H9 (cell line): Measurements from ENCODE around the gene MAP7. TPM values are rescaled to one million over a fixed set of nuclear protein-coding genes. Genes with fewer than 3 reads are reported as not detected.

Experiments used
- DNase-seq: peaks from one replicate; pipeline ENCODE4 v3.0.0-alpha.2; 2017
- H2AFZ ChIP-seq: one replicate; pipeline ENCODE4 v1.6.1; 2013; ENCODE audit warnings: mild to moderate bottlenecking, low read length, control low read depth, moderate library complexity
- H2AK5ac ChIP-seq: 2 replicates; pipeline ENCODE4 v1.6.1; 2013; ENCODE audit warnings: low read length, control low read depth, mixed read lengths; ENCODE audit not compliant: insufficient read length
- H2BK120ac ChIP-seq: one replicate; pipeline ENCODE4 v1.6.1; 2013; ENCODE audit warnings: low read depth, mild to moderate bottlenecking, low read length, control low read depth, inconsistent platforms; ENCODE audit not compliant: poor library complexity, severe bottlenecking
- H2BK12ac ChIP-seq: 2 replicates; pipeline ENCODE4 v1.6.1; 2013; ENCODE audit warnings: low read length, control low read depth, mixed read lengths, low read depth; ENCODE audit not compliant: insufficient read length
- H2BK15ac ChIP-seq: 2 replicates; pipeline ENCODE4 v1.6.1; 2013; ENCODE audit warnings: low read depth, low read length, control low read depth
- H2BK20ac ChIP-seq: one replicate; pipeline ENCODE4 v1.6.1; 2013; ENCODE audit warnings: low read depth, mild to moderate bottlenecking, low read length, control low read depth, inconsistent platforms; ENCODE audit not compliant: poor library complexity, severe bottlenecking
- H2BK5ac ChIP-seq: 2 replicates; pipeline ENCODE4 v1.6.1; 2013; ENCODE audit warnings: low read length, control low read depth, mixed read lengths; ENCODE audit not compliant: insufficient read length
- H3K14ac ChIP-seq: 2 replicates; pipeline ENCODE4 v1.6.1; 2013; ENCODE audit warnings: low read length, control low read depth; ENCODE audit not compliant: insufficient read depth
- H3K18ac ChIP-seq: 2 replicates; pipeline ENCODE4 v1.6.1; 2013; ENCODE audit warnings: low read depth, mild to moderate bottlenecking, mixed read lengths, low read length, control low read depth; ENCODE audit not compliant: insufficient read length
- H3K23ac ChIP-seq: 2 replicates; pipeline ENCODE4 v1.6.1; 2013; ENCODE audit warnings: low read length, control low read depth, mixed read lengths, low read depth; ENCODE audit not compliant: insufficient read length
- H3K23me2 ChIP-seq: 2 replicates; pipeline ENCODE4 v1.6.1; 2013; ENCODE audit warnings: low read depth, mild to moderate bottlenecking, mixed read lengths, low read length, control low read depth; ENCODE audit not compliant: insufficient read length, poor library complexity, severe bottlenecking
- H3K27ac ChIP-seq: 2 replicates; pipeline ENCODE4 v1.5.1; 2013; ENCODE audit warnings: low read length, control low read depth, mixed read lengths, low read depth; ENCODE audit not compliant: insufficient read length
- H3K27me3 ChIP-seq: 2 replicates; pipeline ENCODE4 v1.6.1; 2013; ENCODE audit warnings: low read length, control low read depth, inconsistent platforms; ENCODE audit not compliant: insufficient read depth
- H3K4ac ChIP-seq: 2 replicates; pipeline ENCODE4 v1.6.1; 2013; ENCODE audit warnings: low read depth, mild to moderate bottlenecking, control low read depth, inconsistent platforms, low read length, moderate library complexity
- H3K4me1 ChIP-seq: 2 replicates; pipeline ENCODE4 v1.6.1; 2013; ENCODE audit warnings: low read length, control low read depth, inconsistent platforms; ENCODE audit not compliant: insufficient read depth
- H3K4me2 ChIP-seq: 2 replicates; pipeline ENCODE4 v1.6.1; 2013; ENCODE audit warnings: low read length, control low read depth, mixed read lengths; ENCODE audit not compliant: insufficient read length, insufficient read depth
- H3K56ac ChIP-seq: 2 replicates; pipeline ENCODE4 v1.6.1; 2013; ENCODE audit warnings: low read depth, mild to moderate bottlenecking, mixed read lengths, low read length, control low read depth; ENCODE audit not compliant: insufficient read length
- H3K79me1 ChIP-seq: 2 replicates; pipeline ENCODE4 v1.6.1; 2013; ENCODE audit warnings: low read depth, mild to moderate bottlenecking, moderate library complexity, low read length, control low read depth, inconsistent platforms; ENCODE audit not compliant: insufficient read depth, poor library complexity, severe bottlenecking
- H3K79me2 ChIP-seq: 2 replicates; pipeline ENCODE4 v1.6.1; 2013; ENCODE audit warnings: low read length, control low read depth, inconsistent platforms; ENCODE audit not compliant: insufficient read depth
- H3K9ac ChIP-seq: 2 replicates; pipeline ENCODE4 v1.6.1; 2013; ENCODE audit warnings: low read length, control low read depth, mixed read lengths; ENCODE audit not compliant: insufficient read length; ENCODE audit errors: extremely low read depth
- H3K9me3 ChIP-seq: one replicate; pipeline ENCODE4 v1.6.1; 2013; ENCODE audit warnings: low read depth, low read length, inconsistent platforms; ENCODE audit not compliant: control insufficient read depth
- H3T11ph ChIP-seq: one replicate; pipeline ENCODE4 v1.6.1; 2013; ENCODE audit warnings: mild to moderate bottlenecking, low read length, control low read depth, inconsistent platforms
- H4K20me1 ChIP-seq: one replicate; pipeline ENCODE4 v1.6.1; 2013; ENCODE audit not compliant: control insufficient read depth, insufficient read length, insufficient read depth
- H4K5ac ChIP-seq: 2 replicates; pipeline ENCODE4 v1.6.1; 2013; ENCODE audit warnings: low read depth, mild to moderate bottlenecking, mixed read lengths, low read length, control low read depth; ENCODE audit not compliant: insufficient read length
- H4K8ac ChIP-seq: replicated peaks from 2 replicates; pipeline ENCODE4 v1.6.1; 2013; ENCODE audit warnings: low read length, control low read depth, mixed read lengths, low read depth; ENCODE audit not compliant: insufficient read length
- H4K91ac ChIP-seq: 2 replicates; pipeline ENCODE4 v1.6.1; 2013; ENCODE audit warnings: low read depth, mild to moderate bottlenecking, moderate library complexity, mixed read lengths, low read length, control low read depth; ENCODE audit not compliant: insufficient read length
- H3K27ac Mint-ChIP-seq, 3 experiments: 2 replicates in 2 of 3; 3 replicates in 1 of 3; pipeline ENCODE4 v1.8.0; 2020 to 2021; ENCODE audit warnings: mixed read lengths in 3 of 3, mild to moderate bottlenecking in 1 of 3, moderate library complexity in 1 of 3
- H3K27me3 Mint-ChIP-seq: 2 replicates; pipeline ENCODE4 v1.8.0; 2021; ENCODE audit warnings: low read depth, mild to moderate bottlenecking, moderate library complexity, mixed read lengths
- H3K36me3 Mint-ChIP-seq, 3 experiments: 2 replicates in 2 of 3; 3 replicates in 1 of 3; pipeline ENCODE4 v1.8.0; 2020 to 2021; ENCODE audit warnings: low read depth in 3 of 3, mixed read lengths in 3 of 3; ENCODE audit not compliant: insufficient read depth in 1 of 3
- H3K4me1 Mint-ChIP-seq, 2 experiments: 2 replicates each; pipeline ENCODE4 v1.8.0; 2020; ENCODE audit warnings: mixed read lengths in 2 of 2
- H3K4me3 Mint-ChIP-seq, 2 experiments: 2 replicates in 1 of 2; 3 replicates in 1 of 2; pipeline ENCODE4 v1.8.0; 2020 to 2021; ENCODE audit warnings: mild to moderate bottlenecking in 2 of 2, mixed read lengths in 2 of 2, moderate library complexity in 1 of 2
- H3K9me3 Mint-ChIP-seq, 2 experiments: 2 replicates in 1 of 2; 3 replicates in 1 of 2; pipeline ENCODE4 v1.8.0; 2020; ENCODE audit warnings: mild to moderate bottlenecking in 2 of 2, mixed read lengths in 2 of 2, moderate library complexity in 1 of 2
- WGBS: extraction: QIAGEN DNeasy Blood & Tissue Kit; methylation state at CpG from one replicate; pipeline ENCODE4 v1.1.7; 2013; ENCODE audit warnings: missing lambda C conversion rate, low lambda C conversion rate, mixed read lengths; ENCODE audit not compliant: insufficient read length; ENCODE audit errors: extremely low coverage; 5-methylcytosine and 5-hydroxymethylcytosine counted together
- total RNA-seq: library from RNA; stranded (reverse); gene quantifications from 2 replicates; pipeline ENCODE4 v1.2.1, GENCODE V29; 2021
- TF ChIP-seq, protein P1 (sequence below): fragments of 200-600 bp; sonication (generic); conservative IDR thresholded peaks from 3 replicates; pipeline ENCODE4 v1.8.0; 2021; ENCODE audit warnings: antibody characterized with exemption, mild to moderate bottlenecking

The MAP7 gene
- total RNA-seq, 1 experiment from 2014 or later: 51.1 TPM

DNA sequence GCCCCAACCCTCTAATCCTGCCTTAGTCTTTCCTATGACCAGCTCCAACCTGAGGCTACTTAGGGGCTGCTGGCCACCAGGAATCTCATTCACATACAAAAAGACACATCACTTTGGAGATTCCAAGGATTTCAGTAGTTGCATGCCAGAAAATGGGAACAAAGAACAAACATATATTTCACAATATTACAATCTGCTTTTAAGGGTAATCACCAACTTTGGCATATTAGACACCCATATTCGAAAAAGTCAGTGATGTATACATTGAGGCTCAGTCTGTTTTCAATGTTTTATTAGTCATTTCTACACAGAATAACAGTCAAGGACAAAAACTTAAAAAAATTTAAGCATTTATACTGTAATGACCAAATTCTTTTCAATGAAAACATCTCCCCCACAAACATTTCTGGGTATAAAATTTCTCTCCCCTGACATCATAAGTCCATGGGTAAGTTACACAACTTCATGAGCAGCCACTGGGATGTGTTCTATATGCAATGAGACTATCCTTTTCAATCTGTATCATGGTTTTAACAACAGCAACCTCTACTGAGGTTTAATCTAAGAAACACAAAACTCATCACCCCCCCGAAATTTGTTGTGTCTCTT, 103.5 kb downstream of the MAP7 start:
- no peak overlapping the region for H2BK12ac ChIP-seq
- Mint-ChIP-seq H3K27me3 (no peaks in the 10 kb centered on the region), H3K4me1 (peaks cover 40 to 43% of the 10 kb centered on the region in 2 experiments), H3K36me3 (peaks cover 3 to 12% (median 4%) of the 10 kb centered on the region in 3 experiments; a peak in 6 of 7 replicates), H3K27ac (peak overlapping the region in 2 of 3 experiments; percentile 11 to 31; a peak in 2 of 7 replicates), H3K4me3 (no peak overlapping the region), H3K9me3 (peaks cover 8% of the 10 kb centered on the region in 2 experiments; a peak in 4 of 5 replicates)
- H2BK20ac ChIP-seq: no peak overlapping the region
- H3K9me3 ChIP-seq: no peaks in the 10 kb centered on the region
- H4K8ac ChIP-seq: no peak overlapping the region
- no peak overlapping the region for H3K4me2 ChIP-seq
- H2AFZ ChIP-seq: no peak overlapping the region
- no peaks in the 10 kb centered on the region for H3K27me3 ChIP-seq
- H3K4ac ChIP-seq: no peak overlapping the region
- H2BK120ac ChIP-seq: no peak overlapping the region
- no peak overlapping the region for H2BK15ac ChIP-seq
- H3K27ac ChIP-seq: no peak overlapping the region
- TF ChIP-seq, protein P1, sequence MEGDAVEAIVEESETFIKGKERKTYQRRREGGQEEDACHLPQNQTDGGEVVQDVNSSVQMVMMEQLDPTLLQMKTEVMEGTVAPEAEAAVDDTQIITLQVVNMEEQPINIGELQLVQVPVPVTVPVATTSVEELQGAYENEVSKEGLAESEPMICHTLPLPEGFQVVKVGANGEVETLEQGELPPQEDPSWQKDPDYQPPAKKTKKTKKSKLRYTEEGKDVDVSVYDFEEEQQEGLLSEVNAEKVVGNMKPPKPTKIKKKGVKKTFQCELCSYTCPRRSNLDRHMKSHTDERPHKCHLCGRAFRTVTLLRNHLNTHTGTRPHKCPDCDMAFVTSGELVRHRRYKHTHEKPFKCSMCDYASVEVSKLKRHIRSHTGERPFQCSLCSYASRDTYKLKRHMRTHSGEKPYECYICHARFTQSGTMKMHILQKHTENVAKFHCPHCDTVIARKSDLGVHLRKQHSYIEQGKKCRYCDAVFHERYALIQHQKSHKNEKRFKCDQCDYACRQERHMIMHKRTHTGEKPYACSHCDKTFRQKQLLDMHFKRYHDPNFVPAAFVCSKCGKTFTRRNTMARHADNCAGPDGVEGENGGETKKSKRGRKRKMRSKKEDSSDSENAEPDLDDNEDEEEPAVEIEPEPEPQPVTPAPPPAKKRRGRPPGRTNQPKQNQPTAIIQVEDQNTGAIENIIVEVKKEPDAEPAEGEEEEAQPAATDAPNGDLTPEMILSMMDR: no peak
- H3K18ac ChIP-seq: no peak overlapping the region
- peaks cover 5% of the 10 kb centered on the region for H3K4me1 ChIP-seq
- no peaks in the 10 kb centered on the region; the same call in 1 of the 2 replicates for H3K79me2 ChIP-seq
- no peak overlapping the region for H3T11ph ChIP-seq
- H4K20me1 ChIP-seq: no peaks in the 10 kb centered on the region
- H3K23ac ChIP-seq: no peak overlapping the region
- H3K79me1 ChIP-seq: no peaks in the 10 kb centered on the region
- H3K14ac ChIP-seq: no peak overlapping the region
- H2BK5ac ChIP-seq: no peak overlapping the region
- no peak for DNase-seq
- no peak overlapping the region for H2AK5ac ChIP-seq
- H3K23me2 ChIP-seq: no peaks in the 10 kb centered on the region
- H3K56ac ChIP-seq: no peak overlapping the region
- H4K5ac ChIP-seq: no peak overlapping the region
- WGBS: no CpG with 5 or more reads among the region's 2 CpGs
- H3K9ac ChIP-seq: no peak overlapping the region
- no peak overlapping the region for H4K91ac ChIP-seq
